BJ (cell line): Measurements from ENCODE around the gene CCDC27. TPM values are rescaled to one million over a fixed set of nuclear protein-coding genes. Genes with fewer than 3 reads are reported as not detected.

ENCODE experiments used
- CTCF ChIA-PET: fragments of 350-600 bp; formaldehyde crosslinking; extraction: SDS; loops from one replicate; lab custom pipeline; 2021; ENCODE audit warnings: antibody characterized with exemption, inconsistent platforms; lab: Yijun Ruan, JAX
- POLR2A ChIA-PET: fragments of 300-600 bp; sonication (Branson Sonifier 250); formaldehyde crosslinking; extraction: SDS; loops from one replicate; lab custom pipeline; 2021; ENCODE audit warnings: antibody characterized with exemption; lab: Charles Lee
- DNase-seq: peaks from one replicate; pipeline ENCODE4 v3.0.0-alpha.2; 2011; ENCODE audit warnings: low read depth
- H3K27me3 ChIP-seq: 2 replicates; pipeline ENCODE4 v1.6.0; 2011; ENCODE audit warnings: low read length; ENCODE audit not compliant: control insufficient read depth, insufficient read depth
- H3K36me3 ChIP-seq: 2 replicates; pipeline ENCODE4 v1.5.1; 2011; ENCODE audit warnings: low read length; ENCODE audit not compliant: control insufficient read depth, insufficient read depth
- H3K4me3 ChIP-seq: 2 replicates; pipeline ENCODE4 v1.5.1; 2011; ENCODE audit warnings: low read depth, mild to moderate bottlenecking, control low read depth, low read length
- polyA plus RNA-seq: library from polyadenylated mRNA; depleted of rRNA; stranded (reverse); fragments of >200 nt; gene quantifications from 2 replicates; pipeline ENCODE4 v1.2.3, GENCODE V29; 2011
- TF ChIP-seq, protein P1 (sequence below): IDR thresholded peaks from 2 replicates; pipeline ENCODE4 v1.5.1; 2011; ENCODE audit warnings: low read depth, mild to moderate bottlenecking, control low read depth, inconsistent platforms, low read length, moderate library complexity; ENCODE audit not compliant: insufficient read depth

Gene CCDC27
- polyA plus RNA-seq, 1 experiment, result not detected

GRCh38 chr1:3811595-3811911 is 59.3 kb downstream of the CCDC27 start:
- no peak for DNase-seq
- POLR2A ChIA-PET, result no interaction called here
- Histone ChIP-seq H3K4me3 (no peak overlapping the region), H3K36me3 (peaks cover 5% of the 10 kb centered on the region), H3K27me3 (no peaks in the 10 kb centered on the region)
- TF ChIP-seq, protein P1, sequence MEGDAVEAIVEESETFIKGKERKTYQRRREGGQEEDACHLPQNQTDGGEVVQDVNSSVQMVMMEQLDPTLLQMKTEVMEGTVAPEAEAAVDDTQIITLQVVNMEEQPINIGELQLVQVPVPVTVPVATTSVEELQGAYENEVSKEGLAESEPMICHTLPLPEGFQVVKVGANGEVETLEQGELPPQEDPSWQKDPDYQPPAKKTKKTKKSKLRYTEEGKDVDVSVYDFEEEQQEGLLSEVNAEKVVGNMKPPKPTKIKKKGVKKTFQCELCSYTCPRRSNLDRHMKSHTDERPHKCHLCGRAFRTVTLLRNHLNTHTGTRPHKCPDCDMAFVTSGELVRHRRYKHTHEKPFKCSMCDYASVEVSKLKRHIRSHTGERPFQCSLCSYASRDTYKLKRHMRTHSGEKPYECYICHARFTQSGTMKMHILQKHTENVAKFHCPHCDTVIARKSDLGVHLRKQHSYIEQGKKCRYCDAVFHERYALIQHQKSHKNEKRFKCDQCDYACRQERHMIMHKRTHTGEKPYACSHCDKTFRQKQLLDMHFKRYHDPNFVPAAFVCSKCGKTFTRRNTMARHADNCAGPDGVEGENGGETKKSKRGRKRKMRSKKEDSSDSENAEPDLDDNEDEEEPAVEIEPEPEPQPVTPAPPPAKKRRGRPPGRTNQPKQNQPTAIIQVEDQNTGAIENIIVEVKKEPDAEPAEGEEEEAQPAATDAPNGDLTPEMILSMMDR, result no peak
- CTCF ChIA-PET, result no interaction called here

DNA sequence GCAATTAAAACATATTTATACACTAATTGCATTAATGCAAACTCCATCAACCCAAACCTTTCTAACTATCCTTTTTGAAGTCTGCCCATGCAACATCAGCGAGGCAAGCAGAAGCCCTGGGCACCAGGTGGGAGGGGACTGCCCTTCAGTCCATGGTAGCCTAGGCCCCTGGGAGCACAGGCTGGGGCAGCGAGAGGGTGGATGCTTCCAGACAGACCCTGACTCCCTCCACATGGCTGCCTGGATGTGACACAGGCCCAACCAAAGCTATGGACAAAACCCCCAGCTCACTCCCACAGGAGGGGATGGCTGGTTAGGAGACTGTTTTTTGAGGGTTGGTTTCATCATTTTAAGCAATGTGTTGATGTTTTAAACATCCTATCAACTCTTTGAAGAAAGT is 61.8 kb downstream of the CCDC27 start:
- peaks cover 6% of the 10 kb centered on the region for H3K36me3 ChIP-seq
- H3K4me3 ChIP-seq, result no peak overlapping the region
- POLR2A ChIA-PET, result no interaction called here
- H3K27me3 ChIP-seq, result no peaks in the 10 kb centered on the region
- CTCF ChIA-PET, result no interaction called here
- DNase-seq, result no peak
- TF ChIP-seq, protein P1, result no peak

DNA sequence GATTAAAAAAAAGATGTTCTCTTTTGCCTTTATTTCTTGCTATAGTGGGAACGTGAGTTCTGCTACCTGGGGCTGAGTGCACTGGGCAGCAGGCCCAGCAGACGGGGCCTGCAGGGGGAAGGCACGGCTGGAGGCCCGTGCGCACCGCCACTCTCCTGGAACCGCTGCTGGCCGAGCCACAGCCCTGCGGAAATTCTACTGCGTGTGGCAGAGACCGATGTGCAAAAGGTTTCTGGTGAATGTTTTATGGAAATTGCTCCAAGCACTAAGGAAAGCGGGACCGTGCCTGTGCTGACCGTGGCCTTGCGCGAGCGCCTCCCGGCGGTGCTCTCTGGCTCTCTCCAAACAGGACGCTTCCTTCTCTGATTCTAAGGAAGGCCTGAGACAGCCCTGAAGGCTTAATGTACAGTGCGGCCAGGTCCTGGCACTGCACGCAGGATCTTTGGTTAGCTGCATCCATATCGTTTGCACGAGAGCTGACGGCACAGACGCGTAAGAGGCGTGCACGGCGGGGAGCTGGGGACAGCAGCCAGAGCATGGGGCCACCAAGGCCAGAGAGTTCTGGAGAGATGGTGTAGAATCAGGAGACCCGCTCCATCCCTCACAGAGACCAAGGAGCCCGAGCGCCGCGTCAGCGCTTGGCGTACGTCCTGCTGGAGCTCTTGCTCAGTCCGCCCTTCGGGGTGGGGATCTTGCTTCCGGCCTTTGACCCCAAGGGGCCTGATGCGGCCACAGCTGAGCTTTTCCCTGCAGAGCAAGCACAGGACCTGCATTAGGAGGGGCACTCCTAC is 62.7 kb downstream of the CCDC27 start:
- ChIA-PET POLR2A (no interaction called here), CTCF (interaction anchor here (1.1 kb wide), 2 partner anchors 13 to 16 kb away, joined by 3 to 4 read pairs; no protein-coding TSS in a partner anchor)
- no peak overlapping the region for H3K4me3 ChIP-seq
- TF ChIP-seq, protein P1, result no peak
- DNase-seq, result no peak
- peaks cover 6% of the 10 kb centered on the region for H3K36me3 ChIP-seq
- H3K27me3 ChIP-seq, result no peaks in the 10 kb centered on the region

DNA sequence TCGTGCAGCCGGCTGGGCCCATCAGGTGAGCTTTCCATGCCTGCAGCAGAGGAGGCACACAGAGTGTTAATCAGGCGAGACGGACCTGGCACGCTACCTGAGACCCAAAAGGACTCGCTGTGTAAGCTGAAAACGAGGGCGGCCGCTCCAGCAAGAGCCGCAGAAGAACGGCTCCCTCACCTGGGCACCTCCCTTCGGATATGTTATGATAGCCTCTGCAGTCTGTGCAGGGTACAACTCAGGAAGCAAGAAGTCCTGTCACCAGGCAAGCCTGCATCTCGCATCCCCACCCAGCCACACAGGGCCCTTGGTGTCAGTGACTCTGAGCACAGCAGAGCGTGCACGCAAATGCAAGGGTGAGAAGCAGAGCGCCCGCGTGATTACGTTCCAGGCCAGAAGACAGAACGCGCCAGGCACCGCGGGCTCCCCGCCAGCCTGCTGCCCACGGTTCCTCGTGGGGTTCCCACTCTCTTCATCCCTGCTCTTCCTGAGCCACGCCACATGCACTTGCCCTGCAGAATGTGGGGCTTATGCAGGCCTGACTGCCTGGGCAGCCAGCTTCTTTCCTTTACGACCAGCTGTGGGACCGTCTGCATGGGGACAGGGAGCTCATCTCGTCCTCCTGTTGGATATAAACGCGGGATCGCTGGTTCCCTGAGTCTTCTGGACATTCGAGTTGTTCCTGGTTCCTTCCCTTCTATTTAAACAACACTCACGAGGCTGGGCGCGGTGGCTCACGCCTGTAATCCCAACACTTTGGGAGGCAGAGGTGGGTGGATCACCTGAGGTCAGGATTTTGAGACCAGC is 64.3 kb downstream of the CCDC27 start:
- ChIA-PET CTCF (interaction anchor here (1.1 kb wide), 2 partner anchors 18 to 20 kb away, joined by 3 read pairs; partner anchors contain the start of gene LRRC47), POLR2A (no interaction called here)
- no peak for DNase-seq
- Histone ChIP-seq H3K4me3 (no peak overlapping the region), H3K36me3 (peaks cover 12% of the 10 kb centered on the region), H3K27me3 (no peaks in the 10 kb centered on the region)
- TF ChIP-seq, protein P1, result no peak

GRCh38 chr1:3817138-3817740 is 65.0 kb downstream of the CCDC27 start:
- Histone ChIP-seq H3K4me3 (no peak overlapping the region), H3K36me3 (peaks cover 14% of the 10 kb centered on the region), H3K27me3 (no peaks in the 10 kb centered on the region)
- no peak for DNase-seq
- POLR2A ChIA-PET, result no interaction called here
- TF ChIP-seq, protein P1, result no peak
- CTCF ChIA-PET, result no interaction called here
